ENCODE measurements around the gene CBL. TPM values are rescaled to one million over a fixed set of nuclear protein-coding genes. Genes with fewer than 3 reads are reported as not detected.

CBL gene
- total RNA-seq, 2 experiments from 2014 or later: 19.2 to 59.1 TPM

DNA sequence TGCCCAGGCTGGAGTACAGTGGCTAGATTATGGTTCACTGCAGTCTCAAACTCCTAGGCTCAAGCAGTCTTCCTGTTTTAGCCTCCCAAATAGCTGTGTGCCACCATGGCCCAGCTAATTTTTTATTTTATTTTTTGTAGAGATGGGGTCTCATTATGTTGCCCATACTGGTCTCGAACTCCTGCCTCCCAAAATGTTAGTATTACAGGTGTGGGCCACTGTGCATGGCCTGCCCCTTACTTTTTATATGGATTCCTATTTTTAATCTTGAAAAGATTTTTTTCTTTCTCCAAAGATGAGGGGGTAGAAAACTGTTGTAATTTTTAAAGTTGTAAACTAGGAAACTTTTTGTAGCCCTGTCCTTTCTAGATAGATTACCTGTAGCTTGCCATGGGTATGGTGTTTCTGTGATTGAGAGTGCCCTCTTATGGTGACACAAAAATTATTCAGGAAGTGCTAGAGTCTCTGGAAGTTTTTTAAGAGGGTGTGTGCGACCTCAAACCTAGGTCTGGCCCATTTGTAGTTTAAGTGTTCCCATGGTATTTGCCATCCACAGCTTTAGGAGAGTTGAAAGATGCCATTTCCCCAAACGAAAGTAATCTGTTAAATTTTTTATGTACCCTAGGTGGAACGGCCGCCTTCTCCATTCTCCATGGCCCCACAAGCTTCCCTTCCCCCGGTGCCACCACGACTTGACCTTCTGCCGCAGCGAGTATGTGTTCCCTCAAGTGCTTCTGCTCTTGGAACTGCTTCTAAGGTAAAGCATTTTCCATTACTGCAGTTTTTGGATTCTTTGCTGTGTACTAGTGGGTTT, 78.4 kb downstream of the CBL start:
- Histone ChIP-seq H4K20me1 (ENCODE audit: insufficient read depth, low read length) (no peaks in the 10 kb centered on the region), H2AFZ (ENCODE audit: low read length) (no peak overlapping the region), H3K79me2 (ENCODE audit: insufficient read depth, low read depth, low read length) (no peaks in the 10 kb centered on the region), H3K9me3 (ENCODE audit: low read length) (no peaks in the 10 kb centered on the region), H3K4me2 (ENCODE audit: low read length) (no peak overlapping the region), H3K9me2 (ENCODE audit: insufficient read depth, low read length) (no peaks in the 10 kb centered on the region), H3K27ac (ENCODE audit: low read depth, low read length, poor library complexity, severe bottlenecking) (no peak overlapping the region), H3K4me1 (ENCODE audit: insufficient read depth, low read length, poor library complexity, severe bottlenecking) (peaks cover 8% of the 10 kb centered on the region), H3K4me3 (ENCODE audit: low read depth, low read length, poor library complexity, severe bottlenecking) (no peak overlapping the region), H3K36me3 (ENCODE audit: insufficient read depth, low read length) (peaks cover 55% of the 10 kb centered on the region)
- DNase-seq (ENCODE audit: low spot score): peak; percentile 74
- intact Hi-C loops (cut with micrococcal nuclease; ENCODE audit: unreplicated experiment): loop anchor here (1.0 to 5.0 kb wide), 2 partner anchors 42 to 78 kb away; partner anchors contain the start of gene CBL
- BruUV-seq (replicated peaks): no TSS peak
- CTCF ChIA-PET (ENCODE audit: unreplicated experiment): interaction anchor here (0.5 to 0.8 kb wide), 2 partner anchors 15 to 140 kb away, joined by 3 to 7 read pairs; no protein-coding TSS in a partner anchor
- POLR2A ChIA-PET: interaction anchor here (0.6 to 1.0 kb wide), 2 partner anchors 33 to 79 kb away, joined by 3 to 4 read pairs; partner anchors contain the start of gene CBL
- TF ChIP-seq EZH2phosphoT487 (IDR thresholded peaks at IDR 0.05; ENCODE audit: borderline replicate concordance, low read depth, low read length): no peak
- TF ChIP-seq, protein P1, sequence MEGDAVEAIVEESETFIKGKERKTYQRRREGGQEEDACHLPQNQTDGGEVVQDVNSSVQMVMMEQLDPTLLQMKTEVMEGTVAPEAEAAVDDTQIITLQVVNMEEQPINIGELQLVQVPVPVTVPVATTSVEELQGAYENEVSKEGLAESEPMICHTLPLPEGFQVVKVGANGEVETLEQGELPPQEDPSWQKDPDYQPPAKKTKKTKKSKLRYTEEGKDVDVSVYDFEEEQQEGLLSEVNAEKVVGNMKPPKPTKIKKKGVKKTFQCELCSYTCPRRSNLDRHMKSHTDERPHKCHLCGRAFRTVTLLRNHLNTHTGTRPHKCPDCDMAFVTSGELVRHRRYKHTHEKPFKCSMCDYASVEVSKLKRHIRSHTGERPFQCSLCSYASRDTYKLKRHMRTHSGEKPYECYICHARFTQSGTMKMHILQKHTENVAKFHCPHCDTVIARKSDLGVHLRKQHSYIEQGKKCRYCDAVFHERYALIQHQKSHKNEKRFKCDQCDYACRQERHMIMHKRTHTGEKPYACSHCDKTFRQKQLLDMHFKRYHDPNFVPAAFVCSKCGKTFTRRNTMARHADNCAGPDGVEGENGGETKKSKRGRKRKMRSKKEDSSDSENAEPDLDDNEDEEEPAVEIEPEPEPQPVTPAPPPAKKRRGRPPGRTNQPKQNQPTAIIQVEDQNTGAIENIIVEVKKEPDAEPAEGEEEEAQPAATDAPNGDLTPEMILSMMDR (conservative IDR thresholded peaks at IDR 0.05; ENCODE audit: low read length): peak; percentile 94

DNA sequence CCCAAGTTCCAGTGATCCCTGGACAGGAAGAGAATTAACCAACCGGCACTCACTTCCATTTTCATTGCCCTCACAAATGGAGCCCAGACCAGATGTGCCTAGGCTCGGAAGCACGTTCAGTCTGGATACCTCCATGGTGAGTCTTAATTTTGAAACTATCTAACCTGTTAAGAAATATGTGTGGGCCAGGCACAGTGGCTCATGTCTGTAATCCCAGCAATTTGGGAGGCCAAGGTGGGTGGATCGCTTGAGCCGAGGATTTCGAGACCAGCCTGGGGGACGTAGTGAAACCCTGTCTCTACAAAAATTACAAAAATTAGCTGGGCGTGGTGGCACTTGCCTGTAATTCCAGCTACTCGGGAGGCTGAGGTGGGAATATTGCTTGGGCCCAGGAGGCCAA, 79.3 kb downstream of the CBL start:
- no peaks in the 10 kb centered on the region for H3K9me2 ChIP-seq (ENCODE audit: insufficient read depth, low read length)
- intact Hi-C loops (cut with micrococcal nuclease; ENCODE audit: unreplicated experiment): no loop called here
- no peak for DNase-seq (ENCODE audit: low spot score)
- POLR2A ChIA-PET: no interaction called here
- no peaks in the 10 kb centered on the region for H4K20me1 ChIP-seq (ENCODE audit: insufficient read depth, low read length)
- TF ChIP-seq, protein P1 (conservative IDR thresholded peaks at IDR 0.05; ENCODE audit: low read length): no peak
- TF ChIP-seq EZH2phosphoT487 (IDR thresholded peaks at IDR 0.05; ENCODE audit: borderline replicate concordance, low read depth, low read length): no peak
- no peaks in the 10 kb centered on the region for H3K79me2 ChIP-seq (ENCODE audit: insufficient read depth, low read depth, low read length)
- no peaks in the 10 kb centered on the region for H3K9me3 ChIP-seq (ENCODE audit: low read length)
- no peak overlapping the region for H2AFZ ChIP-seq (ENCODE audit: low read length)
- peaks cover 8% of the 10 kb centered on the region for H3K4me1 ChIP-seq (ENCODE audit: insufficient read depth, low read length, poor library complexity, severe bottlenecking)
- CTCF ChIA-PET (ENCODE audit: unreplicated experiment): no interaction called here
- H3K27ac ChIP-seq (ENCODE audit: low read depth, low read length, poor library complexity, severe bottlenecking): no peak overlapping the region
- no peak overlapping the region for H3K4me2 ChIP-seq (ENCODE audit: low read length)
- H3K36me3 ChIP-seq (ENCODE audit: insufficient read depth, low read length): peaks cover 56% of the 10 kb centered on the region
- BruUV-seq (replicated peaks): no TSS peak
- no peak overlapping the region for H3K4me3 ChIP-seq (ENCODE audit: low read depth, low read length, poor library complexity, severe bottlenecking)

DNA sequence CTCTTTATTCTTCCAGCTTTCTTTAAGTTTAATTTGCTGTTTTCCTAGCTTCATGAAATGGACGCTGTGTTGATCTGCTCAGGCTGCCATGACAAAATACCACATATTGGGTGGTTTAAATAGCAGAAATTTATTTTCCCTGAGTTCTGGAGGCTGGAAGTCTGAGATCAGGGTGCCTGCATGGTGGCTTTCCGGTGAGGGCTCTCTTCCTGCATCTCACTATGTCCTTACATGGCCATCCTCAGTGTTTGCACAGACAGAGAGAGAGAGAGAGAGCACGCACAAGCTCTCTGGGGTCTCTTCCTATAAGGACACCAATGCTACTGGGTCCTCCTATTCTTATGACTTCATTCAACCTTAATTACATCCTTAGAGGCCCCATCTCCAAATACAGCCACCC, 82.1 kb downstream of the CBL start:
- TF ChIP-seq, protein P1 (conservative IDR thresholded peaks at IDR 0.05; ENCODE audit: low read length): no peak
- no peak for TF ChIP-seq EZH2phosphoT487 (IDR thresholded peaks at IDR 0.05; ENCODE audit: borderline replicate concordance, low read depth, low read length)
- Histone ChIP-seq H3K4me1 (ENCODE audit: insufficient read depth, low read length, poor library complexity, severe bottlenecking) (peaks cover 8% of the 10 kb centered on the region), H2AFZ (ENCODE audit: low read length) (no peak overlapping the region), H3K79me2 (ENCODE audit: insufficient read depth, low read depth, low read length) (no peaks in the 10 kb centered on the region), H3K36me3 (ENCODE audit: insufficient read depth, low read length) (peaks cover 73% of the 10 kb centered on the region), H3K9me3 (ENCODE audit: low read length) (peaks cover 6% of the 10 kb centered on the region; the same call in 1 of the 2 replicates), H3K9me2 (ENCODE audit: insufficient read depth, low read length) (no peaks in the 10 kb centered on the region), H4K20me1 (ENCODE audit: insufficient read depth, low read length) (no peaks in the 10 kb centered on the region), H3K4me3 (ENCODE audit: low read depth, low read length, poor library complexity, severe bottlenecking) (no peak overlapping the region), H3K27ac (ENCODE audit: low read depth, low read length, poor library complexity, severe bottlenecking) (no peak overlapping the region), H3K4me2 (ENCODE audit: low read length) (no peak overlapping the region)
- intact Hi-C loops (cut with micrococcal nuclease; ENCODE audit: unreplicated experiment): no loop called here
- DNase-seq (ENCODE audit: low spot score): no peak
- no TSS peak for BruUV-seq (replicated peaks)
- POLR2A ChIA-PET: interaction anchor here (0.6 kb wide), 2 partner anchors 11 to 120 kb away, joined by 3 read pairs; no protein-coding TSS in a partner anchor
- CTCF ChIA-PET (ENCODE audit: unreplicated experiment): no interaction called here
